Upper lobe of left lung (tissue), 4 donors: Measurements from ENCODE around the gene HACD2.

Experiments
- EP300 ChIP-seq, 4 donors: sonication (generic); formaldehyde crosslinking; IDR thresholded peaks; one replicate each; pipeline ENCODE4 v1.5.1; 2017; ENCODE audit warnings: antibody characterized with exemption in 4 of 4, control low read depth in 2 of 4
- POLR2A ChIP-seq, 4 donors: fragments of 450-650 bp; IDR thresholded peaks; one replicate each; pipeline ENCODE4 v1.5.1; 2016 to 2017; ENCODE audit warnings: antibody characterized with exemption in 4 of 4, mild to moderate bottlenecking in 2 of 4

GRCh38 chr3:123633530-123633929 lies 48.7 kb upstream of the HACD2 start:
- no peak for TF ChIP-seq POLR2A (IDR thresholded peaks at IDR 0.05)
- no peak for TF ChIP-seq EP300 (IDR thresholded peaks at IDR 0.05)
